GM23248 (cell line): ENCODE data around the gene IGF2BP3.

Experiments used
- EZH2 ChIP-seq: fragments of 200-600 bp; sonication (generic); IDR thresholded peaks from 2 replicates; pipeline ENCODE4 v1.6.1; 2018; ENCODE audit warnings: antibody characterized with exemption, mild to moderate bottlenecking; ENCODE audit not compliant: insufficient read depth, poor library complexity, severe bottlenecking
- EZH2phosphoT487 ChIP-seq: fragments of 200-600 bp; sonication (generic); IDR thresholded peaks from 2 replicates; pipeline ENCODE4 v1.6.1; 2018; ENCODE audit warnings: antibody characterized with exemption, moderate library complexity, mild to moderate bottlenecking, low read depth; ENCODE audit not compliant: insufficient read depth

DNA sequence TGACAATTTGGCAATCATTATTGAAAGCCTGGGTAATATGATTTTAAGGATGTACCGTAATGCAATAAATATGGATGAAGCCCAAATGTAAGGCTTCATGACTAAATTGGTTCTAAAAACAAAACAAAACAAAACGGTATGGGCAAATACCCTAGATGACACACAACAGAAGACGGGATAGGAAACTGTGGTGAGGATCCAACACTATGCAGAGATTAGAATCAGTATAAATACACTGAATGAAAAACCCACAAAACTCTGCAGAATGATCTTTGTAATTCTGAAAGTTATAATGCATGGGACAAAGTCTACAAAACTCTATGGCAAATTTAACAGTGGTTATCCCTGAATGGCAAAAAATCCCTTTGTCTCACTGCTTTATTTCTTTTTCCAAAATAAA lies 113.6 kb downstream of the IGF2BP3 start:
- no peak for TF ChIP-seq EZH2
- 0 out of 2 replicates have a peak, but pooled peaks have one; percentile 40 for TF ChIP-seq EZH2phosphoT487
